Central memory CD8-positive, alpha-beta T cell (primary cell): ENCODE results near the gene JMJD1C.
"Not testable (repeated sequence)": the region's sequence is repeated elsewhere in the genome, so short reads cannot be mapped to it uniquely, and the experiment has no call there.

Source experiments
- ATAC-seq: fragments of 150-1000 bp; cut with Tn5 transposase; replicated peaks from 2 replicates; pipeline ENCODE4 v1.10.0; 2022; ENCODE audit warnings: mild to moderate bottlenecking, moderate FRiP score, moderate number of reproducible peaks; ENCODE audit not compliant: poor library complexity, severe bottlenecking; ENCODE audit errors: extremely low read depth
- DNase-seq, 2 donors: peaks; one replicate each; pipeline ENCODE4 v3.0.0; 2021; ENCODE audit warnings: low spot score in 2 of 2
- H3K27ac Mint-ChIP-seq: one replicate; pipeline ENCODE4 v1.8.0; 2022; ENCODE audit warnings: low read depth, mild to moderate bottlenecking, moderate library complexity, mixed read lengths
- H3K27me3 Mint-ChIP-seq: one replicate; pipeline ENCODE4 v1.8.0; 2022; ENCODE audit warnings: mixed read lengths
- H3K36me3 Mint-ChIP-seq: one replicate; pipeline ENCODE4 v1.8.0; 2022; ENCODE audit warnings: mild to moderate bottlenecking, moderate library complexity, mixed read lengths; ENCODE audit not compliant: insufficient read depth
- H3K4me1 Mint-ChIP-seq: one replicate; pipeline ENCODE4 v1.8.0; 2022; ENCODE audit warnings: mixed read lengths
- H3K4me3 Mint-ChIP-seq: one replicate; pipeline ENCODE4 v1.8.0; 2022; ENCODE audit warnings: mild to moderate bottlenecking, moderate library complexity, mixed read lengths
- H3K9me3 Mint-ChIP-seq: one replicate; pipeline ENCODE4 v1.8.0; 2022; ENCODE audit warnings: mixed read lengths

JMJD1C gene

DNA sequence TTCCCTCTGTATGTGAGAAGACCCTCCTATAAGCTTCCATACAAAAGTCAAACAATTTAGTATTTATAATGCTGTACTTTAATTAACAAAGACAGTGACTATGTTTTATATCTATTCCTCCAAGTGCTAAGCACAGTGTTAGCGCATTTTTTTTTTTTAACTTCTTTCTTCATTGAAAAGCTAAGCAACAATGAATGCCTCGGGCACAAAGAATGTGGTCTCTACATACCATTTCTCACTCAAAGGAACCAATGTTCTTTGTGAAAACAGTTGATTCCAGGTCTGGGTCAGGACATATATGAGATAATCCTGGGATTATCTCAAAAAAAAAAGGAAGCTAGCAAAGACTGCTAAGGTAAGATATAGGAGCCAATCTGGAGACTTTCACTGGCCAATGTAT lies 29.2 kb upstream of the JMJD1C start:
- peaks cover 22% of the 10 kb centered on the region for H3K4me1 Mint-ChIP-seq
- H3K4me3 Mint-ChIP-seq, result no peak overlapping the region
- no peak for DNase-seq
- no peak overlapping the region for H3K27ac Mint-ChIP-seq
- H3K27me3 Mint-ChIP-seq, result no peaks in the 10 kb centered on the region
- no peaks in the 10 kb centered on the region for H3K9me3 Mint-ChIP-seq
- peaks cover 8% of the 10 kb centered on the region for H3K36me3 Mint-ChIP-seq
- ATAC-seq, result no peak

DNA sequence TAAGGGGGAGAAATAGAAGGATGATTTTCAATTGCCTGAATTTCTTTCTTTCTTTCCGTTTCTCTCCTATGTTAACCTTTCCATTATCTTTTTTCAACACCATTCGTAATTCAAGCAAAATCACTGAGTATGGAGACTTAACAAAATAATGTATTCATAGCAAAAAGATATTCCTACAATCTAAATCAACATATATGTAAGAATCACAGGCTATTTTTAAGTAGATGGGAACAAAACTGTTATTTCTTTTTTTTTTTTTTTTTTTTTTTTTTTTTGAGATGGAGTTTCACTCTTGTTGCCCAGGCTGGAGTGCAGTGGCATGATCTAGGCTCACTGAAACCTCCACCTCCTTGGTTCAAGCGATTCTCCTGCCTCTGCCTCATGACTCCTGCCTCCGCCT lies 27.2 kb upstream of the JMJD1C start:
- Mint-ChIP-seq H3K4me3 (no peak overlapping the region), H3K9me3 (no peaks in the 10 kb centered on the region), H3K36me3 (peaks cover 6% of the 10 kb centered on the region), H3K27me3 (no peaks in the 10 kb centered on the region), H3K27ac (no peak overlapping the region), H3K4me1 (peaks cover 22% of the 10 kb centered on the region)
- ATAC-seq (no peak), DNase-seq (no peak)

DNA sequence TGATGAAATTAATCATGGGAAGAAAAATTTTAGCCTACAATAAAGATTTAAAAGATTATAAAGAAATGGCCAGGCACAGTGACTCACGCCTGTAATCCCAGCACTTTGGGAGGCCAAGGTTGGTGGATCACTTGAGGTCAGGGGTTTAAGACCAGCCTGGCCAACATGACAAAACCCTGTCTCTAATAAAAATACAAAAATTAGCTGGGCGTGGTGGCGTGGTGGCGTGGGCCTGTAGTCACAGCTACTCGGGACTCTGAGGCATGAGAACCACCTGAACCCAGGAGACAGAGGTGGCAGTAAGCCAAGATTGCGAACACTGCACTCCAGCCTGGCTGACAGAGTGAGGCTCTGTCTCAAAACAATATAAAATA lies 26.5 kb upstream of the JMJD1C start:
- not testable (repeated sequence) for H3K36me3 Mint-ChIP-seq, H3K9me3 Mint-ChIP-seq, DNase-seq, H3K27me3 Mint-ChIP-seq, ATAC-seq, H3K4me3 Mint-ChIP-seq, H3K27ac Mint-ChIP-seq
- peaks cover 22% of the 10 kb centered on the region for H3K4me1 Mint-ChIP-seq

DNA sequence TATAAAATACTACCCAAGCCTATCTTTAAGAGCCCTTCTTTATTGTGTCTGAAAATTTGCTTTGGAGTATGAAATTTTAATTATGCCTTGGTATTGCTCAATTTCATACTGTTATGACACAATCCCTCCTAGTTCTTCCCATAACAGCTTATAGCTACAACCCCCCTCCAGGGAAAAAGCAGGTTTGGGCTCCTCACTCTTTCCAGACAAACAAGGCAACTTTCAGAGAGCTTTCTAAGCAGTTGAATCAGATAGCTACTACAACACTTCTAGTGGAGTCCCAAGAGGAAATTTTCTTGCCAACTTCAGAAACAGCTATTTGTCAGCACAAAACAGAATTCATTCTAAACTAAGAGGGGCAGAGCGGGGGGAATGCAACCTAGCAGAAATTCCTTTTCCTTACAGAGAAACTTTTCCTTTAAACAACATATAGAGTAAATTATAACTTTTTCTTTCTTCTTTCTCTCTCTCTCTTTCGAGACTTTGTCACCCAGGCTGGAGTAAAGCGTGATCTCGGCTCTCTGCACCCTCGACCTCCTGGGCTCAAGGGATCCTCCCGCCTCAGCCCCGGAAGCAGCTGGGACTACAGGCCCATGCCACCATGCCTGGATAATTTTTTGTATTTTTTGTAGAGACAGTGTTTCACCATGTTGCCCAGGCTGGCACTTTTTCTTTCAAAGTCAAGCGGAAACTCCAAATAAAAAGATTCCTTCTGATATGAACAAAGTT lies 26.0 kb upstream of the JMJD1C start:
- peaks cover 19% of the 10 kb centered on the region for H3K4me1 Mint-ChIP-seq
- peaks cover 6% of the 10 kb centered on the region for H3K36me3 Mint-ChIP-seq
- H3K27me3 Mint-ChIP-seq, result no peaks in the 10 kb centered on the region
- H3K4me3 Mint-ChIP-seq, result no peak overlapping the region
- ATAC-seq (no peak), DNase-seq (no peak)
- H3K27ac Mint-ChIP-seq, result no peak overlapping the region
- no peaks in the 10 kb centered on the region for H3K9me3 Mint-ChIP-seq

DNA sequence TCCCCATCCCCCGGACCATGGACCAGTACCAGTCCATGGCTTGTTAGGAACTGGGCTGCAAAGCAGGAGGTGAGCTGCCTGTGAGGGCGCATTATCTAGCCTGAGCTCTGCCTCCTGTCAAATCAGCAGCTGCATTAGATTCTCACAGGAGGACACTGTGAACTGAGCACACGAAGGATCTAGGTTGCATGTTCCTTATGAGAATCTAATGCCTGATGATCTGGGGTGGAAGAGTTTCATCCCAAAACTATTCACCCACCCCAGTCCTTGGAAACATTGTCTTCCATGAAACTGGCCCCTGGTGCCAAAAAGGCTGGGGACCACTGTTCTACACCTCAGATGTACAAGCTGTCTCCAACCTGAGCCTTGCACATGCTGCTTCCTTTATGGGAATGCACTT lies 24.1 kb upstream of the JMJD1C start:
- H3K4me3 Mint-ChIP-seq, result no peak overlapping the region
- ATAC-seq (no peak), DNase-seq (no peak)
- H3K27me3 Mint-ChIP-seq, result no peaks in the 10 kb centered on the region
- peaks cover 9% of the 10 kb centered on the region for H3K4me1 Mint-ChIP-seq
- H3K36me3 Mint-ChIP-seq, result peaks cover 4% of the 10 kb centered on the region
- no peak overlapping the region for H3K27ac Mint-ChIP-seq
- no peaks in the 10 kb centered on the region for H3K9me3 Mint-ChIP-seq

DNA sequence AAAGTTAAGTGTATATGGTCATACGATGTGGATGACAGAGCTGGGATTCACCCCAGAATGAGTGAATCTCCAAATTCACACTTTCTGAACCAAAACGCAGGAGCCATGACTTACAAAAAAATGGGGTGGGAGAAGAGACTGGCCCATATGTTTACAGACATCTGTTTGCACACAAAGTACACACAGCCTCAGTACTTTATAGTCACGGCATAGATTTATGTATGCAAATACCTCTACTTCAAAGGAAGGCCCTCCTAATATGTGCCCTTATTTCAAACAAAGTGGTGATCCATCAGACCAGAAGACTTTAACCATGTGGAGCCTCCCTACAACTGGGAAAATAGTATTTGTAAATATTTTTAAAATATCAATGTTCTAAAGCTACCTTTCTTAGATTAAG lies 22.2 kb upstream of the JMJD1C start:
- ATAC-seq, result no peak
- H3K4me3 Mint-ChIP-seq, result no peak overlapping the region
- no peaks in the 10 kb centered on the region for H3K9me3 Mint-ChIP-seq
- no peak for DNase-seq
- no peaks in the 10 kb centered on the region for H3K27me3 Mint-ChIP-seq
- H3K4me1 Mint-ChIP-seq, result peaks cover 19% of the 10 kb centered on the region
- no peak overlapping the region for H3K27ac Mint-ChIP-seq
- peaks cover 4% of the 10 kb centered on the region for H3K36me3 Mint-ChIP-seq

DNA sequence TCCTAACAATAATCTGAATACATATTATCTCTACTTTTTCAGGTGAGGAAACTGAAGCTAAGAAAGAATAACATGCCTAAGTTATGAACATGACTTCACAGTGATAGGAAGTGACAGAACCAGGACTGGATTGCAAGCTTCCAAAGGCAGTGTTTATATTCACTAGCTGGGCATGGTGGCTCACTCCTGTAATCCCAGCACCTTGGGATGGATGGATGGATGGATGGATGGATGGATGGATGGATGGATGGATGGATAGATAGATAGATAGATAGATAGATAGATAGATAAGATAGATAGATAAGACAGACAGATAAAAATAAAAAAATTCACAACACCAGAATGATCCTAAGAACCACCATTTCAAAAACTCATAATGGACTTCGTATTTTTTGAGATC lies 18.2 kb upstream of the JMJD1C start:
- Mint-ChIP-seq H3K27me3 (no peaks in the 10 kb centered on the region), H3K36me3 (no peaks in the 10 kb centered on the region), H3K4me3 (no peak overlapping the region), H3K27ac (no peak overlapping the region), H3K4me1 (peaks cover 16% of the 10 kb centered on the region), H3K9me3 (no peaks in the 10 kb centered on the region)
- no peak for ATAC-seq
- DNase-seq, result no peak

DNA sequence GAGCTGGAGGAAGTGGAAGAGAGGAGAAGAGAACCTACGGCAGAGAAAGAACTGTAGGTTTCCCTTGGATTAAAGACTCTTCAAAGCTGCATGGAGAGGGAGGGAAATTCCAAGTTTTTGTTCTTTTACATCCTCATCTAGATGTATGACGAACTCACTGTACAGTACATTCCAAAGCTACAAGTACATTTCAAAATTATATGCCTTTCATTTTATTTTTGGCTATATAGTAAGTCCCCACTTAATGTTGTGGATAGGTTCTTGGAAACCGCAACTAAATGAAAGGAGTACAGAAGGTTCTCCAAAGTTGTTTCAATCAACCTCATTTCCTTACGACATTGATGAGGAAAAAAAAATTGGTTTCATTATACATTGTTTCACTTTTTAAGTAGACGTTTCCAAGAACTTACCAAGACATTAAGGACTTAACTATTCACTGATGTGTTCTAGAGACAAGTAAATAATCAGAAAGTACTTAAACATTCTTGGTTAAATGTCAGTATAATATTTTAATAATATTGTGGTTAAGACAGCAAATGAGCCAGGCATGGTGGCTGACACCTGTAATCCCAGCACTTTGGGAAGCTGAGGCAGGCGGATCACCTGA lies 16.1 kb upstream of the JMJD1C start:
- DNase-seq, result no peak
- Mint-ChIP-seq H3K4me1 (peaks cover 30% of the 10 kb centered on the region), H3K4me3 (no peak overlapping the region), H3K9me3 (no peaks in the 10 kb centered on the region), H3K27me3 (no peaks in the 10 kb centered on the region), H3K36me3 (no peaks in the 10 kb centered on the region), H3K27ac (no peak overlapping the region)
- no peak for ATAC-seq

DNA sequence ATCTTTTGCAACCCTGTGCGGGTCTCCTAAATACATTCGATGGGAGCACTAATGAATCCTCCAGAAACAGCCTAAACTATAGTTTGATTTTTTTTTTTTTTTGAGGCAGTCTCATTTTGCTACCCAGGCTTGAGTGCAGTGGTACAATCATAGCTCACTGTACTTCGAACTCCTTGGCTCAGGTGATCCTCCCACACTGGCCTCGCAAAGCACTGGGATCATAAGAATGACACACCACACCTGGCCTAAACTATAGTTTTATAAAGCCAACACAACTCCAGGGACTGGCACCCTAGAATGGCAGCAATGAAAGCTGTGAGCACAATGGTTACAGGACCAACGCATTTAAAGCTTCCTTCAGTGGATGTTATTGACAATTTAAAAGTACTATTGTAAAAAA lies 14.5 kb upstream of the JMJD1C start:
- DNase-seq (no peak), ATAC-seq (no peak)
- no peaks in the 10 kb centered on the region for H3K36me3 Mint-ChIP-seq
- H3K4me3 Mint-ChIP-seq, result no peak overlapping the region
- H3K27me3 Mint-ChIP-seq, result no peaks in the 10 kb centered on the region
- no peak overlapping the region for H3K27ac Mint-ChIP-seq
- H3K9me3 Mint-ChIP-seq, result no peaks in the 10 kb centered on the region
- peaks cover 35% of the 10 kb centered on the region for H3K4me1 Mint-ChIP-seq

DNA sequence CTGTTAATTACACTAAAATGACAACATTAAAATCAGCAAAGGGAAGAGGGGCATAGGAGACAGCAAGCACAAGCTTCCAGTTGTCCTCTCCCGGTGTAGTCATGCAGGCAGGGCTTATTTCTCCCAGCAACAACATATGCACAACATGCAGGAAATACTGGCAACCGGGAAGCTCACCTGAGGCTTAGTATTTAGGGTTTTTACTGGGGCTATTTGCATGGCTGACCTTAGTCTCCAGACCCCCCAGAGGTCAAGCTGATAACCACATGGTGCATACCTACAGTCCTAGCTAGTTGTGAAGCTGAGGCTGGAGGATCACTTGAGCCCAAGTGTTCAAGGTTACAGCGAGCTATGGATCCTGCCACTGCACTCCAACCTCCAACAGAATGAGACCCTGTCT lies 12.8 kb upstream of the JMJD1C start:
- no peak for DNase-seq
- Mint-ChIP-seq H3K27me3 (no peaks in the 10 kb centered on the region), H3K4me1 (peaks cover 35% of the 10 kb centered on the region), H3K4me3 (no peak overlapping the region), H3K9me3 (no peaks in the 10 kb centered on the region), H3K27ac (no peak overlapping the region), H3K36me3 (peaks cover 1% of the 10 kb centered on the region)
- ATAC-seq, result no peak

DNA sequence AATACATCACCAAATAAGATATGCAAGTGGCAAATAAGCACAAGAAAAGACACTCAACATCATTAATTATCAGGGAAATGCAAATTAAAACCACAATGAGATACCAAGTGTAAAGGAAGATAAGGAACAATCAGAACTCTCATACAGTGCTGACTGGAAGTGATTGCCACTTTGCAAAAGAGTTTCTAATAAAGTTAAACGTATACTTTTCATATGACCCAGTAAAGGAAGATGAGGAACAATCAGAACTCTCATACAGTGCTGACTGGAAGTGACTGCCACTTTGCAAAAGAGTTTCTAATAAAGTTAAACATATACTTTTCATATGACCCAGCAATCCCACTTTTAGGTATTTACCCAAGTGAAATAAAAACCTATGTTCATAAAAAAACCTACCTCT lies 12.2 kb upstream of the JMJD1C start:
- H3K27ac Mint-ChIP-seq, result no peak overlapping the region
- peaks cover 31% of the 10 kb centered on the region for H3K4me1 Mint-ChIP-seq
- no peak overlapping the region for H3K4me3 Mint-ChIP-seq
- no peaks in the 10 kb centered on the region for H3K9me3 Mint-ChIP-seq
- DNase-seq (no peak), ATAC-seq (no peak)
- no peaks in the 10 kb centered on the region for H3K27me3 Mint-ChIP-seq
- peaks cover 1% of the 10 kb centered on the region for H3K36me3 Mint-ChIP-seq

DNA sequence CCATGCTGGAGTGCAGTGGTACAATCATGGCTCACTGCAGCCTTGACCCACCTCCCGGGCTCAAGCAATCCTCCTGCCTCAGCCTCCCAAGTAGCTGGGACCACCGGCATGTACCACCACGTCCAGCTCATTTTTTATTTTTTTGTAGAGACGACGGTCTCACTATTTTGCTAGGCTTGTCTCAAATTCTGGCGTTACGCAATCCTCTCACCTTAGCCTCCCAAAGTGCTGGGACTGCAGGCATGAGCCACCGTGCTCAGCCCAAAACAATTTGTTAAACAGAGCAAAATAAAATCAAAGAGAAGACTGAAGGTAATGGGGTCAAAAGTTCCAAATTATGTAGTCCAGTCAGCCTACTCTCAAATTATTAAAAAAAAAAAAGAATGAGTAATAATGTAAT lies 8.7 kb upstream of the JMJD1C start:
- ATAC-seq, result no peak

DNA sequence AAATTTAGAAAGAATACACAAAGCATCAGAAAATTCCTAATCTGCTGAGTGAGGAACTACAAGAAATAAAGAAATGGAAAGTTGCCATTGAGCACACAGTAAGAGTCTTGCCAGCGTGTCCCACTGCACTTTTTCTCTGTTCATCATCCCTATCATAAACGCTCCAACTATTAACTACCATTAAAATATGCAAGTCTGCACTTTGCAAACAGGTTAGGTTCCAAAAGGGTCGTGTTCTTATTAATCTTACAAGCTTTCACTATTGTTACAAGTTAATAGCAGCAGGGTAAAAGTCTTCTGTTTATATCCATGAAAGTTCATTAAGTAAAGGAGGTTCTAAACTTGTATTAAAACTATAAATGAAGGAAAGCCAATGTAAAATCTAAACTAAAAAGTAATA lies 5.2 kb upstream of the JMJD1C start:
- Mint-ChIP-seq H3K4me3 (no peak overlapping the region), H3K27ac (no peak overlapping the region), H3K27me3 (no peaks in the 10 kb centered on the region), H3K9me3 (no peaks in the 10 kb centered on the region), H3K4me1 (peaks cover 31% of the 10 kb centered on the region), H3K36me3 (peaks cover 4% of the 10 kb centered on the region)
- ATAC-seq (no peak), DNase-seq (no peak)

More for the DNA sequence above, 8.7 kb upstream of the JMJD1C start:
- H3K4me3 Mint-ChIP-seq, result no peak overlapping the region
- no peak for DNase-seq
- peaks cover 1% of the 10 kb centered on the region for H3K36me3 Mint-ChIP-seq
- no peaks in the 10 kb centered on the region for H3K9me3 Mint-ChIP-seq
- H3K27ac Mint-ChIP-seq, result no peak overlapping the region
- H3K4me1 Mint-ChIP-seq, result peaks cover 36% of the 10 kb centered on the region
- no peaks in the 10 kb centered on the region for H3K27me3 Mint-ChIP-seq
